SK-N-SH (cell line): ENCODE data around the gene SNX11. TPM values are rescaled to one million over a fixed set of nuclear protein-coding genes. Genes with fewer than 3 reads are reported as not detected.

ENCODE experiments used
- CTCF ChIA-PET: fragments of 300-600, 350-600 bp; formaldehyde crosslinking; extraction: SDS; loops from one replicate; lab custom pipeline; 2021; lab: Yijun Ruan, JAX
- POLR2A ChIA-PET: fragments of 350-600 bp; sonication (Branson Sonifier 250); formaldehyde crosslinking; extraction: SDS; loops from one replicate; lab custom pipeline; 2020; ENCODE audit warnings: antibody characterized with exemption, inconsistent platforms; lab: Yijun Ruan, JAX
- DNase-seq: peaks from one replicate; pipeline ENCODE4 v3.0.0; 2012
- H2AFZ ChIP-seq: fragments of 200-600 bp; sonication (generic); 2 replicates; pipeline ENCODE4 v1.8.1; 2016; ENCODE audit warnings: antibody characterized with exemption, mild to moderate bottlenecking, low read depth
- H3F3A ChIP-seq: fragments of 200-600 bp; sonication (generic); replicated peaks from 2 replicates; pipeline ENCODE3; 2016; ENCODE audit warnings: antibody characterized with exemption, mild to moderate bottlenecking; ENCODE audit not compliant: insufficient read depth
- H3K27ac ChIP-seq, 2 experiments: fragments of 200-500 bp in 1 of 2; fragments of 200-600 bp in 1 of 2; sonication (Bioruptor generic) in 1 of 2; sonication (generic), shearing (Covaris generic) in 1 of 2; 2 replicates each; pipeline versions ENCODE4 v1.5.1 to v1.6.1; 2014 to 2016; ENCODE audit warnings: low read depth in 2 of 2, inconsistent platforms in 1 of 2, low read length in 1 of 2, mild to moderate bottlenecking in 1 of 2, mixed read lengths in 1 of 2
- H3K27me3 ChIP-seq: fragments of 200-600 bp; sonication (generic), shearing (Covaris generic); 2 replicates; pipeline ENCODE4 v1.6.1; 2016; ENCODE audit warnings: mixed run types; ENCODE audit not compliant: insufficient read depth
- H3K36me3 ChIP-seq, 2 experiments: fragments of 200-500 bp in 1 of 2; fragments of 200-600 bp in 1 of 2; sonication (Bioruptor generic) in 1 of 2; sonication (generic) in 1 of 2; replicated peaks in 1 of 2; 2 replicates each; pipeline versions ENCODE3 to v1.5.1; 2014 to 2016; ENCODE audit warnings: low read length in 1 of 2, mild to moderate bottlenecking in 1 of 2; ENCODE audit not compliant: insufficient read depth in 2 of 2, control insufficient read depth in 1 of 2
- H3K4me1 ChIP-seq, 2 experiments: fragments of 200-500 bp in 1 of 2; fragments of 200-600 bp in 1 of 2; sonication (Bioruptor generic) in 1 of 2; sonication (generic), shearing (Covaris generic) in 1 of 2; 2 replicates each; pipeline versions ENCODE4 v1.5.1 to v1.6.1; 2014 to 2016; ENCODE audit warnings: low read depth in 1 of 2, low read length in 1 of 2, mixed run types in 1 of 2; ENCODE audit not compliant: insufficient read depth in 2 of 2, control insufficient read depth in 1 of 2
- H3K4me2 ChIP-seq: fragments of 200-600 bp; sonication (generic), shearing (Covaris generic); 2 replicates; pipeline ENCODE4 v1.6.1; 2017; ENCODE audit warnings: mixed run types
- H3K4me3 ChIP-seq, 2 experiments: fragments of 200-500 bp in 1 of 2; fragments of 200-600 bp in 1 of 2; sonication (Bioruptor generic) in 1 of 2; sonication (generic), shearing (Covaris generic) in 1 of 2; 2 replicates each; pipeline versions ENCODE4 v1.5.1 to v1.8.1; 2014 to 2016; ENCODE audit warnings: low read depth in 2 of 2, inconsistent platforms in 1 of 2, low read length in 1 of 2, mild to moderate bottlenecking in 1 of 2, mixed read lengths in 1 of 2, moderate library complexity in 1 of 2
- H3K79me2 ChIP-seq: fragments of 200-600 bp; sonication (generic); 2 replicates; pipeline ENCODE4 v1.8.1; 2017; ENCODE audit warnings: mild to moderate bottlenecking; ENCODE audit not compliant: insufficient read depth
- H3K9ac ChIP-seq: fragments of 200-600 bp; sonication (generic); 2 replicates; pipeline ENCODE4 v1.6.1; 2017; ENCODE audit warnings: mixed run types
- H3K9me2 ChIP-seq: fragments of 200-600 bp; sonication (generic); 2 replicates; pipeline ENCODE4 v1.6.1; 2017; ENCODE audit warnings: mixed run types
- H3K9me3 ChIP-seq: fragments of 200-600 bp; sonication (generic); 2 replicates; pipeline ENCODE4 v1.6.1; 2017; ENCODE audit warnings: mixed run types, mild to moderate bottlenecking, moderate library complexity
- H4K20me1 ChIP-seq: fragments of 200-600 bp; sonication (generic); 2 replicates; pipeline ENCODE4 v1.6.1; 2017; ENCODE audit warnings: mild to moderate bottlenecking, mixed run types; ENCODE audit not compliant: insufficient read depth
- CHD2 ChIP-seq: fragments of 150-350 bp; IDR thresholded peaks from 2 replicates; pipeline ENCODE4 v1.6.1; 2018; ENCODE audit warnings: low read length; ENCODE audit not compliant: partially characterized antibody
- ELF1 ChIP-seq: IDR thresholded peaks from 2 replicates; pipeline ENCODE4 v1.4.0; 2012
- FOSL2 ChIP-seq: IDR thresholded peaks from 2 replicates; pipeline ENCODE4 v1.4.0; 2012; ENCODE audit warnings: low read depth, mild to moderate bottlenecking, moderate library complexity, borderline replicate concordance
- FOXJ3 ChIP-seq: sonication (generic); formaldehyde crosslinking; IDR thresholded peaks from 2 replicates; pipeline ENCODE4 v1.5.1; 2020; ENCODE audit warnings: mild to moderate bottlenecking, missing genetic modification reagents
- GABPA ChIP-seq: IDR thresholded peaks from 2 replicates; pipeline ENCODE4 v1.4.0; 2012; ENCODE audit warnings: low read depth, mild to moderate bottlenecking
- GATA2 ChIP-seq: sonication (generic); formaldehyde crosslinking; IDR thresholded peaks from 2 replicates; pipeline ENCODE4 v1.5.0; 2020; ENCODE audit warnings: mild to moderate bottlenecking, missing genetic modification reagents
- JUND ChIP-seq: IDR thresholded peaks from 2 replicates; pipeline ENCODE4 v1.4.0; 2012
- MEF2A ChIP-seq: IDR thresholded peaks from 2 replicates; pipeline ENCODE4 v1.4.0; 2012; ENCODE audit warnings: low read depth, borderline replicate concordance
- NFIC ChIP-seq: IDR thresholded peaks from 2 replicates; pipeline ENCODE4 v1.4.0; 2012; ENCODE audit warnings: borderline replicate concordance
- POLR2AphosphoS5 ChIP-seq: IDR thresholded peaks from 2 replicates; pipeline ENCODE4 v1.6.1; 2012; ENCODE audit warnings: low read depth, low read length
- RFX5 ChIP-seq: IDR thresholded peaks from 2 replicates; pipeline ENCODE4 v1.6.1; 2012; ENCODE audit warnings: mild to moderate bottlenecking, improper control_type of control experiment, low read length
- RXRA ChIP-seq: IDR thresholded peaks from 2 replicates; pipeline ENCODE4 v1.4.0; 2012; ENCODE audit warnings: low read depth, mild to moderate bottlenecking, borderline replicate concordance
- SIN3A ChIP-seq: IDR thresholded peaks from 2 replicates; pipeline ENCODE4 v1.6.1; 2012; ENCODE audit warnings: low read depth, mild to moderate bottlenecking, low read length, moderate library complexity, borderline replicate concordance
- TAF1 ChIP-seq: IDR thresholded peaks from 2 replicates; pipeline ENCODE4 v1.6.1; 2012; ENCODE audit warnings: low read depth, mild to moderate bottlenecking, low read length, moderate library complexity, borderline replicate concordance
- WGBS: methylation state at CpG from one replicate; pipeline ENCODE4 v1.1.6; 2017; ENCODE audit warnings: low lambda C conversion rate; 5-methylcytosine and 5-hydroxymethylcytosine counted together
- polyA plus RNA-seq, 3 experiments: library from polyadenylated mRNA; depleted of rRNA; stranded (reverse); fragments of >200 nt; gene quantifications; 2 replicates each; pipeline ENCODE4 v1.2.3, GENCODE V29; 2012
- TF ChIP-seq, protein P1 (sequence below): IDR thresholded peaks from 2 replicates; pipeline ENCODE4 v1.4.0; 2012; ENCODE audit warnings: low read depth, borderline replicate concordance
- TF ChIP-seq, protein P2 (sequence below): fragments of 150-350 bp; IDR thresholded peaks from 2 replicates; pipeline ENCODE4 v1.6.1; 2017; ENCODE audit warnings: antibody characterized with exemption, low read length, low read depth, borderline replicate concordance
- TF ChIP-seq, protein P3 (sequence below): IDR thresholded peaks from 2 replicates; pipeline ENCODE4 v1.6.1; 2012; ENCODE audit warnings: mild to moderate bottlenecking, low read depth, low read length, moderate library complexity
- TF ChIP-seq, protein P4 (sequence below): IDR thresholded peaks from 2 replicates; pipeline ENCODE4 v1.4.0; 2012; ENCODE audit warnings: low read depth, borderline replicate concordance
- TF ChIP-seq, protein P5 (sequence below): fragments of 200-600 bp; sonication (generic); IDR thresholded peaks from 2 replicates; pipeline ENCODE4 v1.6.1; 2017; ENCODE audit warnings: antibody characterized with exemption, mild to moderate bottlenecking, moderate library complexity

Gene SNX11
- polyA plus RNA-seq, 1 of the 3 experiments (the other 2 are of a cell fraction) = 19.0 TPM

DNA sequence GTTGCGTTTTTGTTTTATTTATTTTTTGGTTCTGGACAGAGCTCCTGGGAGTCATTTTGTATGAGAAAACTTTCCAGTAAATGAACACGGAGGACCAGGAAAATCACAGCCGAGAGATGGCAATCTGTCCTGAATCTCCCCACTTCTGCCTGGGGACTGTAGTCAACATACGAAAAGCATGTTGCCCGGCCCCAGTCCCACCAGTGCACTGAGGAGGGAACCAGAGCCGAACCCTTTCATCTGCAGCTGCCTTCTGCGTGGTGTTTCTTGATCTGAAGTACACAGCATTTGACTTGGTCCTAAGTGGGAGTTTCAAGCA lies 18.9 kb downstream of the SNX11 start:
- Histone ChIP-seq H4K20me1 (no peaks in the 10 kb centered on the region), H3K4me2 (no peak overlapping the region), H3K27me3 (no peaks in the 10 kb centered on the region; the same call in 1 of the 2 replicates), H3K36me3 (peaks cover 22 to 40% of the 10 kb centered on the region in 2 experiments), H3K27ac (no peak overlapping the region), H2AFZ (no peak overlapping the region), H3K9ac (no peak overlapping the region), H3F3A (no peaks in the 10 kb centered on the region), H3K9me3 (no peaks in the 10 kb centered on the region), H3K4me1 (peaks cover 7 to 23% of the 10 kb centered on the region in 2 experiments; a peak in 2 of 4 replicates), H3K9me2 (no peaks in the 10 kb centered on the region), H3K4me3 (no peak overlapping the region), H3K79me2 (no peaks in the 10 kb centered on the region)
- 92% methylated on average over 7 of the region's 7 CpGs for WGBS
- POLR2A ChIA-PET = no interaction called here
- no peak for TF ChIP-seq SIN3A
- TF ChIP-seq, protein P1, sequence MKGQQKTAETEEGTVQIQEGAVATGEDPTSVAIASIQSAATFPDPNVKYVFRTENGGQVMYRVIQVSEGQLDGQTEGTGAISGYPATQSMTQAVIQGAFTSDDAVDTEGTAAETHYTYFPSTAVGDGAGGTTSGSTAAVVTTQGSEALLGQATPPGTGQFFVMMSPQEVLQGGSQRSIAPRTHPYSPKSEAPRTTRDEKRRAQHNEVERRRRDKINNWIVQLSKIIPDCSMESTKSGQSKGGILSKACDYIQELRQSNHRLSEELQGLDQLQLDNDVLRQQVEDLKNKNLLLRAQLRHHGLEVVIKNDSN = no peak
- TF ChIP-seq, protein P2, sequence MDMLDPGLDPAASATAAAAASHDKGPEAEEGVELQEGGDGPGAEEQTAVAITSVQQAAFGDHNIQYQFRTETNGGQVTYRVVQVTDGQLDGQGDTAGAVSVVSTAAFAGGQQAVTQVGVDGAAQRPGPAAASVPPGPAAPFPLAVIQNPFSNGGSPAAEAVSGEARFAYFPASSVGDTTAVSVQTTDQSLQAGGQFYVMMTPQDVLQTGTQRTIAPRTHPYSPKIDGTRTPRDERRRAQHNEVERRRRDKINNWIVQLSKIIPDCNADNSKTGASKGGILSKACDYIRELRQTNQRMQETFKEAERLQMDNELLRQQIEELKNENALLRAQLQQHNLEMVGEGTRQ = no peak
- TF ChIP-seq MEF2A = no peak
- no peak for TF ChIP-seq FOSL2
- TF ChIP-seq POLR2AphosphoS5 = no peak
- TF ChIP-seq NFIC = no peak
- no peak for TF ChIP-seq RXRA
- TF ChIP-seq, protein P3, sequence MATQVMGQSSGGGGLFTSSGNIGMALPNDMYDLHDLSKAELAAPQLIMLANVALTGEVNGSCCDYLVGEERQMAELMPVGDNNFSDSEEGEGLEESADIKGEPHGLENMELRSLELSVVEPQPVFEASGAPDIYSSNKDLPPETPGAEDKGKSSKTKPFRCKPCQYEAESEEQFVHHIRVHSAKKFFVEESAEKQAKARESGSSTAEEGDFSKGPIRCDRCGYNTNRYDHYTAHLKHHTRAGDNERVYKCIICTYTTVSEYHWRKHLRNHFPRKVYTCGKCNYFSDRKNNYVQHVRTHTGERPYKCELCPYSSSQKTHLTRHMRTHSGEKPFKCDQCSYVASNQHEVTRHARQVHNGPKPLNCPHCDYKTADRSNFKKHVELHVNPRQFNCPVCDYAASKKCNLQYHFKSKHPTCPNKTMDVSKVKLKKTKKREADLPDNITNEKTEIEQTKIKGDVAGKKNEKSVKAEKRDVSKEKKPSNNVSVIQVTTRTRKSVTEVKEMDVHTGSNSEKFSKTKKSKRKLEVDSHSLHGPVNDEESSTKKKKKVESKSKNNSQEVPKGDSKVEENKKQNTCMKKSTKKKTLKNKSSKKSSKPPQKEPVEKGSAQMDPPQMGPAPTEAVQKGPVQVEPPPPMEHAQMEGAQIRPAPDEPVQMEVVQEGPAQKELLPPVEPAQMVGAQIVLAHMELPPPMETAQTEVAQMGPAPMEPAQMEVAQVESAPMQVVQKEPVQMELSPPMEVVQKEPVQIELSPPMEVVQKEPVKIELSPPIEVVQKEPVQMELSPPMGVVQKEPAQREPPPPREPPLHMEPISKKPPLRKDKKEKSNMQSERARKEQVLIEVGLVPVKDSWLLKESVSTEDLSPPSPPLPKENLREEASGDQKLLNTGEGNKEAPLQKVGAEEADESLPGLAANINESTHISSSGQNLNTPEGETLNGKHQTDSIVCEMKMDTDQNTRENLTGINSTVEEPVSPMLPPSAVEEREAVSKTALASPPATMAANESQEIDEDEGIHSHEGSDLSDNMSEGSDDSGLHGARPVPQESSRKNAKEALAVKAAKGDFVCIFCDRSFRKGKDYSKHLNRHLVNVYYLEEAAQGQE = no peak
- no peak for TF ChIP-seq ELF1
- no peak for TF ChIP-seq TAF1
- TF ChIP-seq GABPA = no peak
- TF ChIP-seq, protein P4, sequence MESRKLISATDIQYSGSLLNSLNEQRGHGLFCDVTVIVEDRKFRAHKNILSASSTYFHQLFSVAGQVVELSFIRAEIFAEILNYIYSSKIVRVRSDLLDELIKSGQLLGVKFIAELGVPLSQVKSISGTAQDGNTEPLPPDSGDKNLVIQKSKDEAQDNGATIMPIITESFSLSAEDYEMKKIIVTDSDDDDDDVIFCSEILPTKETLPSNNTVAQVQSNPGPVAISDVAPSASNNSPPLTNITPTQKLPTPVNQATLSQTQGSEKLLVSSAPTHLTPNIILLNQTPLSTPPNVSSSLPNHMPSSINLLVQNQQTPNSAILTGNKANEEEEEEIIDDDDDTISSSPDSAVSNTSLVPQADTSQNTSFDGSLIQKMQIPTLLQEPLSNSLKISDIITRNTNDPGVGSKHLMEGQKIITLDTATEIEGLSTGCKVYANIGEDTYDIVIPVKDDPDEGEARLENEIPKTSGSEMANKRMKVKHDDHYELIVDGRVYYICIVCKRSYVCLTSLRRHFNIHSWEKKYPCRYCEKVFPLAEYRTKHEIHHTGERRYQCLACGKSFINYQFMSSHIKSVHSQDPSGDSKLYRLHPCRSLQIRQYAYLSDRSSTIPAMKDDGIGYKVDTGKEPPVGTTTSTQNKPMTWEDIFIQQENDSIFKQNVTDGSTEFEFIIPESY = no peak
- TF ChIP-seq GATA2 = no peak
- TF ChIP-seq RFX5 = no peak
- no peak for TF ChIP-seq FOXJ3 (CRISPR knock-in tag)
- TF ChIP-seq, protein P5, sequence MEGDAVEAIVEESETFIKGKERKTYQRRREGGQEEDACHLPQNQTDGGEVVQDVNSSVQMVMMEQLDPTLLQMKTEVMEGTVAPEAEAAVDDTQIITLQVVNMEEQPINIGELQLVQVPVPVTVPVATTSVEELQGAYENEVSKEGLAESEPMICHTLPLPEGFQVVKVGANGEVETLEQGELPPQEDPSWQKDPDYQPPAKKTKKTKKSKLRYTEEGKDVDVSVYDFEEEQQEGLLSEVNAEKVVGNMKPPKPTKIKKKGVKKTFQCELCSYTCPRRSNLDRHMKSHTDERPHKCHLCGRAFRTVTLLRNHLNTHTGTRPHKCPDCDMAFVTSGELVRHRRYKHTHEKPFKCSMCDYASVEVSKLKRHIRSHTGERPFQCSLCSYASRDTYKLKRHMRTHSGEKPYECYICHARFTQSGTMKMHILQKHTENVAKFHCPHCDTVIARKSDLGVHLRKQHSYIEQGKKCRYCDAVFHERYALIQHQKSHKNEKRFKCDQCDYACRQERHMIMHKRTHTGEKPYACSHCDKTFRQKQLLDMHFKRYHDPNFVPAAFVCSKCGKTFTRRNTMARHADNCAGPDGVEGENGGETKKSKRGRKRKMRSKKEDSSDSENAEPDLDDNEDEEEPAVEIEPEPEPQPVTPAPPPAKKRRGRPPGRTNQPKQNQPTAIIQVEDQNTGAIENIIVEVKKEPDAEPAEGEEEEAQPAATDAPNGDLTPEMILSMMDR = no peak
- TF ChIP-seq JUND = no peak
- TF ChIP-seq CHD2 = no peak
- no peak for DNase-seq
- CTCF ChIA-PET = interaction anchor here (0.7 to 17.8 kb wide), 8 partner anchors 9 to 156 kb away, joined by 3 to 232 read pairs (median 3); no protein-coding TSS in a partner anchor
